Esophagus muscularis mucosa (tissue), 4 donors: ENCODE measurements around the gene GRAMD2A. TPM values are rescaled to one million over a fixed set of nuclear protein-coding genes. Genes with fewer than 3 reads are reported as not detected.
A peak's percentile ranks its signal among the peaks of the same experiment; 100 is the strongest.

Experiments
- DNase-seq: peaks from one replicate; pipeline ENCODE4 v3.0.0-alpha.2; 2017; ENCODE audit errors: extremely low spot score
- H3K27ac ChIP-seq, 4 donors: fragments of 200-600 bp; sonication (generic); replicated peaks in 1 of 4; 1 replicate in 3 of 4; 2 replicates in 1 of 4; pipeline ENCODE4 v1.5.1; 2016 to 2019; ENCODE audit warnings: mild to moderate bottlenecking in 1 of 4
- H3K27me3 ChIP-seq, 4 donors: fragments of 200-600 bp; sonication (generic); one replicate each; pipeline versions ENCODE4 v1.5.1 to v1.6.0; 2016 to 2019
- H3K36me3 ChIP-seq, 4 donors: fragments of 200-600 bp; sonication (generic); one replicate each; pipeline ENCODE4 v1.5.1; 2016 to 2019
- H3K4me1 ChIP-seq, 4 donors: fragments of 200-600 bp; sonication (generic); one replicate each; pipeline ENCODE4 v1.5.1; 2016 to 2019
- H3K4me3 ChIP-seq, 4 donors: fragments of 200-600 bp; sonication (generic); 1 replicate in 2 of 4; 2 replicates in 2 of 4; pipeline ENCODE4 v1.5.1; 2016 to 2019; ENCODE audit warnings: mild to moderate bottlenecking in 4 of 4, moderate library complexity in 1 of 4
- H3K9me3 ChIP-seq, 4 donors: fragments of 200-600 bp; sonication (generic); 1 replicate in 3 of 4; 2 replicates in 1 of 4; pipeline ENCODE4 v1.5.1; 2016 to 2019
- EP300 ChIP-seq: sonication (generic); formaldehyde crosslinking; IDR thresholded peaks from one replicate; pipeline ENCODE4 v1.6.1; 2017; ENCODE audit warnings: antibody characterized with exemption
- POLR2A ChIP-seq: fragments of 450-650 bp; IDR thresholded peaks from one replicate; pipeline ENCODE4 v1.6.1; 2017; ENCODE audit warnings: antibody characterized with exemption, moderate library complexity, mild to moderate bottlenecking, low read depth
- POLR2AphosphoS5 ChIP-seq, 2 donors: sonication (generic); formaldehyde crosslinking; IDR thresholded peaks; one replicate each; pipeline ENCODE4 v1.6.1; 2017; ENCODE audit warnings: antibody characterized with exemption in 2 of 2
- WGBS: methylation state at CpG from one replicate; pipeline ENCODE4 v1.1.5; 2018; 5-methylcytosine and 5-hydroxymethylcytosine counted together
- intact Hi-C: fragments of 100-400 bp; cut with DNase I; formaldehyde crosslinking; loops from one replicate; pipeline ENCODE4 v1.15.1; 2023
- total RNA-seq, 4 donors: library from RNA; depleted of rRNA; stranded (reverse); fragments of >200 nt; gene quantifications; one replicate each; pipeline versions ENCODE4 v1.1.0 to v1.2.1, GENCODE V29; 2016
- TF ChIP-seq, protein P1 (sequence below), 3 experiments: fragments of 200-600 bp in 2 of 3; fragments of 450-650 bp in 1 of 3; sonication (generic) in 2 of 3; IDR thresholded peaks; one replicate each; pipeline ENCODE4 v1.5.1; 2017 to 2019; ENCODE audit warnings: antibody characterized with exemption in 3 of 3, mild to moderate bottlenecking in 2 of 3, moderate library complexity in 1 of 3

GRAMD2A gene
- total RNA-seq, 4 donors from 2014 or later: 0.33 to 2.5 (median 0.75) TPM

DNA sequence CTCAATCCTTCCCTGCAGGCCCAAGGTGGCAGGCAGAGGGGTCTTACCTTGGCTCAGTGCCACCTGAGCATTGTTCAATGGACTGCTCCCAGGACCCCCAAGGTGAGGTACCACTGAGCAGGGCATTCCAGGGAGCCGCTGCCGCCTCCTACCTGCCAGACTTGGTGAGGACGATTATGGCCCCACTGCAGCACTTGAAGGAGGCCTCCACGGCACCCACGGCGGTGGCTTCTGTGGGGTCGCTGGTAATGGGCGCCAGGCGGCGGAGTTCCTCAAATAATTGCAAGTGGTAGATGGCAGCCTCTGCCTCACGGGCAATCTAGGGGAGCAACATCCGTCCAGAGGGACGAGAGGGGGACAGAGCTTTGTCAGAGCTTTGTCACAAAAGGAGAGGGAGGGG is 4.7 kb upstream of the GRAMD2A start:
- H3K27ac ChIP-seq: peak overlapping the region; percentile 43 to 77 (median 64)
- WGBS: 89% methylated on average over 13 of the region's 13 CpGs
- no peaks in the 10 kb centered on the region for H3K9me3 ChIP-seq
- intact Hi-C loops: no loop called here
- peaks cover 51 to 88% (median 85%) of the 10 kb centered on the region in 4 donors for H3K36me3 ChIP-seq
- H3K27me3 ChIP-seq: peaks cover 0 to 2% (median 0%) of the 10 kb centered on the region in 4 donors
- H3K4me3 ChIP-seq: no peak overlapping the region
- H3K4me1 ChIP-seq: peaks cover 26 to 51% (median 41%) of the 10 kb centered on the region in 4 donors
- no peak for DNase-seq
- TF ChIP-seq, protein P1, sequence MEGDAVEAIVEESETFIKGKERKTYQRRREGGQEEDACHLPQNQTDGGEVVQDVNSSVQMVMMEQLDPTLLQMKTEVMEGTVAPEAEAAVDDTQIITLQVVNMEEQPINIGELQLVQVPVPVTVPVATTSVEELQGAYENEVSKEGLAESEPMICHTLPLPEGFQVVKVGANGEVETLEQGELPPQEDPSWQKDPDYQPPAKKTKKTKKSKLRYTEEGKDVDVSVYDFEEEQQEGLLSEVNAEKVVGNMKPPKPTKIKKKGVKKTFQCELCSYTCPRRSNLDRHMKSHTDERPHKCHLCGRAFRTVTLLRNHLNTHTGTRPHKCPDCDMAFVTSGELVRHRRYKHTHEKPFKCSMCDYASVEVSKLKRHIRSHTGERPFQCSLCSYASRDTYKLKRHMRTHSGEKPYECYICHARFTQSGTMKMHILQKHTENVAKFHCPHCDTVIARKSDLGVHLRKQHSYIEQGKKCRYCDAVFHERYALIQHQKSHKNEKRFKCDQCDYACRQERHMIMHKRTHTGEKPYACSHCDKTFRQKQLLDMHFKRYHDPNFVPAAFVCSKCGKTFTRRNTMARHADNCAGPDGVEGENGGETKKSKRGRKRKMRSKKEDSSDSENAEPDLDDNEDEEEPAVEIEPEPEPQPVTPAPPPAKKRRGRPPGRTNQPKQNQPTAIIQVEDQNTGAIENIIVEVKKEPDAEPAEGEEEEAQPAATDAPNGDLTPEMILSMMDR (IDR thresholded peaks at IDR 0.05): no peak
- TF ChIP-seq POLR2AphosphoS5 (IDR thresholded peaks at IDR 0.05) (no peak), EP300 (no peak), POLR2A (no peak)

DNA sequence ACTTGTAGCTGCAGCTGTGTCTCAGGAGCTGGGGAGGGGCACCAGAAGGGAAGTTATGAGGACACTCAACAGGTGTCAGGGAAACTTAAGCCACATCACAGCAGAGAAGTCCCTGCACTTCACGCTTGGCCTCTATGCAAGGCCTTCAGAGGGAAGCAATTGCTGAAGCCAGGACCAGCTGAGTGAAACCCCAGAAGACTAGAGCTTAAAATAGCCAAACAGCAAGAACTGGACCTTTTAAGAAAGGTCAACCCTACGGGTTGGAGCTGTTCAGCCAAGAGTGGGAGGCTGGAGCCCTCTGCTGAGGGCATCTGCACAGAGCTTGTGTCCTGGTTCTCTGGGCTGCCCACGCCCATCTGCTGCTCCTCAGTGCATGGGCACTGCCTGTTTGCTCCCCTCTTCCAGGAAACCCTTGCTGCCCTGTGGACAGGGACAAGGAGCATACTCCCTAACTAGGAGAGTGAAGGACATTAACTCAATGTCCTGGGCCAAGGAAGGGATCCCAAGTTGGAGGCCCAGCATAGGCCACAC is 3.9 kb upstream of the GRAMD2A start:
- H3K4me3 ChIP-seq: no peak overlapping the region
- WGBS: 81% methylated on average over 2 of the region's 3 CpGs
- DNase-seq: no peak
- H3K36me3 ChIP-seq: peaks cover 43 to 80% (median 76%) of the 10 kb centered on the region in 4 donors
- H3K27ac ChIP-seq: peak overlapping the region in 1 of 4 donors; percentile 9
- TF ChIP-seq EP300 (no peak), POLR2A (no peak), POLR2AphosphoS5 (IDR thresholded peaks at IDR 0.05) (no peak)
- TF ChIP-seq, protein P1 (IDR thresholded peaks at IDR 0.05): no peak
- H3K9me3 ChIP-seq: no peaks in the 10 kb centered on the region
- H3K4me1 ChIP-seq: peaks cover 34 to 55% (median 49%) of the 10 kb centered on the region in 4 donors
- peaks cover 0 to 11% (median 0%) of the 10 kb centered on the region in 4 donors for H3K27me3 ChIP-seq
- intact Hi-C loops: no loop called here

DNA sequence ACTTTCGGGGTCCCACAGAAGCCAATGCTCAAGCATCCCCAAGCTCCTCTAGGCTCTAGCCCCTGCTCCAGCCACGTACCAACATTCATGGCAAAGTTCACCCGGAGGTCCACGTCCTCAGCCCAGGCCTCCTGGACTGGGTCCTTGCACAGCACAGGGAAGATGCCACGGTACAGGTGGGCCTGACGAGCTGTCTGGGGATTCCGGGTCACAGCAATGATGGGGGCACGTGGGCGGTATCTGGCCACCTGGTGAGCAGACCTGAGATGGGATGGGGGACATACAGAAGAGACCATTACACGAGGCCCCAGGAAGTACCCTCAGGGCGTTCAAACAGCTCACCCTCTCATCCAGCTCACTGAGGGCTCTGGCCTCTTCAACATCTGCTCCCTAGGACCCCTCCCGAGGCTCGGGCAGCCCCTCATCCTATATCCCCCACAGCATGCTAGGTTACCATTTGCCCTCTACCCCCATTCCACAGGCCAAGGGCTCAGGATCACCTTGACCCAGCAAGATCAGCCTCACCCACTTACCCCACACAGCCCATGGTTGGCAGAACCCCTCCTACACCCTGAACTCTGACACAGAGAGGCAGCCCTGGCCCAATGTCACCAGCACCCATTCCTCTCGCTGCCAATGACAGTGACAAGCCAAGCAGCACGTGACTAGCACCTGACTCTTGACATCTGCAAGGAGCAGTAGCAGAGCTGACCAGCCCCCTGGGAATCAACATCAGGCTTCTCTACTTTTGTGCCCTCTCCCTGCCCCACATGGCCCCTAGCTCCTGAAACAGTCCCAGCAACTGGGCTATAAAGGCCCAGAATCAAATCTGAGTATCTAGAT is 3.0 kb upstream of the GRAMD2A start:
- TF ChIP-seq, protein P1 (IDR thresholded peaks at IDR 0.05): no peak
- TF ChIP-seq POLR2AphosphoS5 (IDR thresholded peaks at IDR 0.05) (no peak), EP300 (no peak), POLR2A (no peak)
- Histone ChIP-seq H3K4me3 (no peak overlapping the region), H3K27ac (peak overlapping the region in 2 of 4 donors; percentile 34 to 37), H3K27me3 (peaks cover 0 to 18% (median 0%) of the 10 kb centered on the region in 4 donors), H3K36me3 (peaks cover 34 to 71% (median 68%) of the 10 kb centered on the region in 4 donors), H3K9me3 (no peaks in the 10 kb centered on the region), H3K4me1 (peaks cover 34 to 55% (median 49%) of the 10 kb centered on the region in 4 donors)
- 74% methylated on average over 8 of the region's 15 CpGs for WGBS
- no peak for DNase-seq
- intact Hi-C loops: no loop called here

DNA sequence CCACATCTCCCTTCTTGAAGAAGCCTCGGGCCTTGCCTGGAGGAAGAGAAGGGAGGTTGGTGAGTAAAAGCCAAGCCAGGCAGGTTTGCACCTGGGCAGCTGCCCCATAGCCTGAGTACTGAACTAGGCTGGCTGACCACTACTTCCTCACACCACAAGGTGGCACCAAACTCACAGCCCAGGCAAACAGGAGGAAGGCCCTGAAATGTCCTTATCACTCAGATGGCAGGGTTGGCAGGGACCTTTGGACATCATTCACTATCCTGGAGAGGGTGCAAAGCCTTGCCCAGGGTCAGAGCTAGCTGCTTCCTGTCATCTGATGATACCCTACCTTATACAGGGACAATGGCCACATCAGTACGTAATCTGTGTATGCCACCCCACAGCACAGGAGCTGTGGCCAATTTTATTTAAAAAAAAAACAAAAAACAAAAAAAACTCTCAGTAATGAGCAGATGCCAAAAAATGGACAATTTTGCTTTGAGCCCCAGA is 2.2 kb upstream of the GRAMD2A start:
- no peak for DNase-seq
- WGBS: 52% methylated on average over 2 of the region's 2 CpGs
- peaks cover 33 to 63% (median 59%) of the 10 kb centered on the region in 4 donors for H3K36me3 ChIP-seq
- H3K27ac ChIP-seq: peak overlapping the region in 3 of 4 donors; percentile 8 to 37 (median 34)
- no peak overlapping the region for H3K4me3 ChIP-seq
- TF ChIP-seq POLR2AphosphoS5 (IDR thresholded peaks at IDR 0.05) (peak; percentile 40 to 44), POLR2A (no peak)
- TF ChIP-seq, protein P1 (IDR thresholded peaks at IDR 0.05): peak; percentile 85 to 95 (median 90)
- H3K4me1 ChIP-seq: peaks cover 34 to 55% (median 49%) of the 10 kb centered on the region in 4 donors
- intact Hi-C loops: loop anchor here (2.0 to 5.0 kb wide), 2 partner anchors 33 to 85 kb away; partner anchors contain the start of gene PKM
- H3K27me3 ChIP-seq: peaks cover 0 to 19% (median 0%) of the 10 kb centered on the region in 4 donors
- H3K9me3 ChIP-seq: no peaks in the 10 kb centered on the region
